HG03280 (cell line): ENCODE data around the gene TRPM3.

ENCODE experiments used
- ATAC-seq: cut with Tn5 transposase; IDR thresholded peaks from one replicate; pipeline ENCODE4 v1.9.1; 2021; ENCODE audit warnings: mild to moderate bottlenecking, moderate library complexity; ENCODE audit not compliant: unreplicated experiment

Gene TRPM3

GRCh38 chr9:70590315-70590677 lies 531.1 kb downstream of the TRPM3 start:
- no peak for ATAC-seq

- no peak for ATAC-seq
Measured at GRCh38 chr9:70589571-70590314, 531.7 kb downstream of the TRPM3 start.

- no peak for ATAC-seq
Measured at GRCh38 chr9:70588999-70589398, 532.4 kb downstream of the TRPM3 start.

- no peak for ATAC-seq
Measured at GRCh38 chr9:70588381-70588780, 533.0 kb downstream of the TRPM3 start.

- ATAC-seq = no peak
Measured at GRCh38 chr9:70587201-70587600, 534.2 kb downstream of the TRPM3 start.

- no peak for ATAC-seq
Measured at GRCh38 chr9:70586476-70586875, 534.9 kb downstream of the TRPM3 start.

GRCh38 chr9:70581955-70582350 lies 539.5 kb downstream of the TRPM3 start:
- no peak for ATAC-seq

- ATAC-seq = no peak
Measured at GRCh38 chr9:70581214-70581954, 540.0 kb downstream of the TRPM3 start.

GRCh38 chr9:70580606-70581195 lies 540.7 kb downstream of the TRPM3 start:
- no peak for ATAC-seq

- ATAC-seq = no peak
Measured at GRCh38 chr9:70579686-70580085, 541.7 kb downstream of the TRPM3 start.

- no peak for ATAC-seq
Measured at GRCh38 chr9:70578720-70579119, 542.7 kb downstream of the TRPM3 start.

- no peak for ATAC-seq
Measured at GRCh38 chr9:70577671-70578070, 543.8 kb downstream of the TRPM3 start.

GRCh38 chr9:70576116-70576515 lies 545.3 kb downstream of the TRPM3 start:
- no peak for ATAC-seq

- ATAC-seq = no peak
Measured at GRCh38 chr9:70574151-70574837, 547.1 kb downstream of the TRPM3 start.

GRCh38 chr9:70573308-70573707 lies 548.1 kb downstream of the TRPM3 start:
- ATAC-seq = no peak

GRCh38 chr9:70571258-70571657 lies 550.2 kb downstream of the TRPM3 start:
- ATAC-seq = no peak

GRCh38 chr9:70569791-70570190 lies 551.6 kb downstream of the TRPM3 start:
- no peak for ATAC-seq

GRCh38 chr9:70569070-70569772 lies 552.2 kb downstream of the TRPM3 start:
- ATAC-seq = no peak

- ATAC-seq = no peak
Measured at GRCh38 chr9:70567511-70567910, 553.9 kb downstream of the TRPM3 start.

- ATAC-seq = no peak
Measured at GRCh38 chr9:70566751-70567150, 554.7 kb downstream of the TRPM3 start.

- no peak for ATAC-seq
Measured at GRCh38 chr9:70566066-70566465, 555.4 kb downstream of the TRPM3 start.
